ENCODE data around the gene TCF12.

Gene TCF12

GRCh38 chr15:57221134-57221533 is 302.7 kb downstream of the TCF12 start:
- TF ChIP-seq, protein P1, sequence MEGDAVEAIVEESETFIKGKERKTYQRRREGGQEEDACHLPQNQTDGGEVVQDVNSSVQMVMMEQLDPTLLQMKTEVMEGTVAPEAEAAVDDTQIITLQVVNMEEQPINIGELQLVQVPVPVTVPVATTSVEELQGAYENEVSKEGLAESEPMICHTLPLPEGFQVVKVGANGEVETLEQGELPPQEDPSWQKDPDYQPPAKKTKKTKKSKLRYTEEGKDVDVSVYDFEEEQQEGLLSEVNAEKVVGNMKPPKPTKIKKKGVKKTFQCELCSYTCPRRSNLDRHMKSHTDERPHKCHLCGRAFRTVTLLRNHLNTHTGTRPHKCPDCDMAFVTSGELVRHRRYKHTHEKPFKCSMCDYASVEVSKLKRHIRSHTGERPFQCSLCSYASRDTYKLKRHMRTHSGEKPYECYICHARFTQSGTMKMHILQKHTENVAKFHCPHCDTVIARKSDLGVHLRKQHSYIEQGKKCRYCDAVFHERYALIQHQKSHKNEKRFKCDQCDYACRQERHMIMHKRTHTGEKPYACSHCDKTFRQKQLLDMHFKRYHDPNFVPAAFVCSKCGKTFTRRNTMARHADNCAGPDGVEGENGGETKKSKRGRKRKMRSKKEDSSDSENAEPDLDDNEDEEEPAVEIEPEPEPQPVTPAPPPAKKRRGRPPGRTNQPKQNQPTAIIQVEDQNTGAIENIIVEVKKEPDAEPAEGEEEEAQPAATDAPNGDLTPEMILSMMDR (IDR thresholded peaks at IDR 0.05), result no peak

- TF ChIP-seq, protein P1 (IDR thresholded peaks at IDR 0.05), result no peak
Observed at GRCh38 chr15:57223345-57223744, 304.9 kb downstream of the TCF12 start.

- TF ChIP-seq, protein P1 (IDR thresholded peaks at IDR 0.05), result no peak
Observed at GRCh38 chr15:57223887-57224286, 305.4 kb downstream of the TCF12 start.

DNA sequence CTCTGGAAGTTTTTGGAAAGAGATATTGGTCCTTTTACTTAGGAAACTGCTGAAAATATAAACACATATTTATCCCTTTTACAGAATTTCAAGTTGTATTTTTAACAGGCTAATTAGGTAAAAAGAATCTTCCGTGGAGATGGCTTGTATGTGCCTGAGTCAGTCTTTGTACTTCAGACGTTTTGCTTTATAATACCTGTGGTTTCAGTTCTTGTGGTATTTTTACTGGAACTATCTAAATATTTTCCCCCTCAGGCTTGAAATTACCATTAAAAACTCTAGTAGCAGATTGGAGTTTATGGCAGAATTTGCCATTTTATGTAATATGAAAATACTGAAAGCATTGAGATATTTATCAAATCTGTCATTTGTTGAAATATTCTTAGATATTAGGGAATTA is 306.2 kb downstream of the TCF12 start:
- TF ChIP-seq, protein P1 (IDR thresholded peaks at IDR 0.05), result no peak

DNA sequence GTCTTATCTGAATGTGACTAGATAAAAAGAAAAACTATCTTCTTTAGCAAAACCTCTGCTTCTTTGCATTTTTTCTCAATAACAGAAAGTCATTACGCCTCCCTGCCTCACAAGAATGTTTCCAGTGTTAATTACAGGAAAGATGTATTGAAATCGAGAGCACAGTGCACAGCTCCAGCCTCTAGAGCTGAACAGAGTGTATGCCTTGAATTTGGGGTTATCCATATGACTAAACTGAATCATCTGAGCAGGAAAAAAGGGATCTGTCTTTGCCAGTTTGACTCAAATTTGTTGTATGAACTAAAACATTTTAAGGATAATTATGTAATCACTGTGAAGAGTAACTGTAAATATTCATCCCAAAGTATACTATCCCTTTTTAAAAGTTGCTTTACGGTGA is 308.7 kb downstream of the TCF12 start:
- TF ChIP-seq, protein P1 (IDR thresholded peaks at IDR 0.05), result no peak

GRCh38 chr15:57227899-57228298 is 309.5 kb downstream of the TCF12 start:
- TF ChIP-seq, protein P1 (IDR thresholded peaks at IDR 0.05), result no peak

DNA sequence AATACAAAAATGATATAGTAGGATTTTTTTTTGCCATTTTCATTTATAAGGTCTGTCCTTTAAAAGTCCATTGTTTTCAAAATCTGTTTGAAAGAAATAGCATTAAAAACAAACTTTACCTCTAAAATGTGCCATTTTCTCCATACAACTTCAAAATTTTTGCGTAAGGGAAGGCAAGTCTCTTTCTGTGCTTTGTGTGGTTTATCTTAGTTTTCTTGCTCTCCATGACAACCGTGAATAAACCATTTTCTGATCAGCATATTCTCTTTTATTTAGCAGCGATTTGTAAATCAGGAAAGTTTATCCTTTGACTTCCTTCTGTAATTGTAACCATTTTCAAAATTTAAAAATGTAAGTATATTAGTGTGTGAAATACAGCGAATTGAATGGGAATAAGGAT is 310.0 kb downstream of the TCF12 start:
- TF ChIP-seq, protein P1 (IDR thresholded peaks at IDR 0.05), result no peak

- TF ChIP-seq, protein P1 (IDR thresholded peaks at IDR 0.05), result no peak
Observed at GRCh38 chr15:57229051-57229450, 310.6 kb downstream of the TCF12 start.

Measured in LNCAP (cell line).